ENCODE measurements around the gene LDB3. TPM values are rescaled to one million over a fixed set of nuclear protein-coding genes. Genes with fewer than 3 reads are reported as not detected.
A peak's percentile ranks its signal among the peaks of the same experiment; 100 is the strongest.

The LDB3 gene
- total RNA-seq, 2 experiments from 2014 or later = 0.05 to 0.08 TPM

DNA sequence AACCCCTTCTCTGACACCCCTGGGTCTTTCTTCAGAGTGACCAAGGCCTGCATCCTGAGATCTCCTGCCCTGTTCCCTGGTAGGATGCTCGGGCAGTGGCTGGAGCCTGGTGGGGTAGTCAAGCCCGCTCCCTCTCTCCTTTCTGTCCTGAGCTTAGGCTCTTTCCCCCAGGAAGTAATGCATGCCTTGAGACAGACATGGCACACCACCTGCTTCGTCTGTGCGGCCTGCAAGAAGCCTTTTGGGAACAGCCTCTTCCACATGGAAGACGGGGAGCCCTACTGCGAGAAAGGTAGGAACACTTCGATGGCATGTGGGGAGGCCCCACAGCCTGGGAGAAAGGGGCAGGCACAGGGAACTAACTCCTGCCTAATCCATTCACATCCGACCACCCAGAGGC is 50.2 kb downstream of the LDB3 start:
- CTCF ChIA-PET = no interaction called here

DNA sequence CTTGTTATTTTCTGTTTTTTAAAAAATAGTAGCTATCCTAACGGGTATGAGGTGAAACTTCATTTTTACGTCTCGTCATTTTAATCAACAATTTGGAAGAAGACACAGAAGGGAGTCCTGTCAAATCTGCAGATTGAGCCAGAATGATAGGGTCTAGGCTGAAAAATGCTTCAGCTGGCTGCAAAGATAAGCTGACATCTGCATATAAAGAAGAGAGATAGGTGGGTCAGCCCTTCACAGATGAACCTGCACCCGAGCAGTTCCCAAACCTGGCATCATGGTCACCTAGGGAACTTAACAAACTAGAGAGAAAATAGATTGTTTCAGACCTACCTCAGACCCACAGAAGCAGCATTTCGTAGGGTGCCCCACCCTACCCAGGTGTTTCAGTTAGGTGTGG is 52.9 kb downstream of the LDB3 start:
- no peak overlapping the region for H3K4me3 Mint-ChIP-seq
- no peak for ATAC-seq (ENCODE audit: poor library complexity)

More for the DNA sequence above, 50.2 kb downstream of the LDB3 start:
- DNase-seq (no peak), ATAC-seq (ENCODE audit: poor library complexity) (no peak)
- no peaks in the 10 kb centered on the region for H3K9me3 ChIP-seq (ENCODE audit: control insufficient read depth in 1 of 2, insufficient read depth in 1 of 2, low read length in 2 of 2)
- no peaks in the 10 kb centered on the region for H3K27me3 ChIP-seq (ENCODE audit: control insufficient read depth in 1 of 2, insufficient read depth in 2 of 2, low read length in 2 of 2)
- H3K27ac Mint-ChIP-seq = no peak overlapping the region
- H3K9me3 Mint-ChIP-seq = no peaks in the 10 kb centered on the region
- no peak overlapping the region for H3K4me3 ChIP-seq (ENCODE audit: low read length)
- peaks cover 5% of the 10 kb centered on the region for H3K27me3 Mint-ChIP-seq
- no peaks in the 10 kb centered on the region for H3K36me3 Mint-ChIP-seq (ENCODE audit: low read depth)
- intact Hi-C loops (cut with DNase I, micrococcal nuclease) = no loop called here
- H3K4me1 ChIP-seq (ENCODE audit: insufficient read depth, low read length) = peaks cover 8% of the 10 kb centered on the region
- POLR2A ChIA-PET = no interaction called here
- TF ChIP-seq, protein P1, sequence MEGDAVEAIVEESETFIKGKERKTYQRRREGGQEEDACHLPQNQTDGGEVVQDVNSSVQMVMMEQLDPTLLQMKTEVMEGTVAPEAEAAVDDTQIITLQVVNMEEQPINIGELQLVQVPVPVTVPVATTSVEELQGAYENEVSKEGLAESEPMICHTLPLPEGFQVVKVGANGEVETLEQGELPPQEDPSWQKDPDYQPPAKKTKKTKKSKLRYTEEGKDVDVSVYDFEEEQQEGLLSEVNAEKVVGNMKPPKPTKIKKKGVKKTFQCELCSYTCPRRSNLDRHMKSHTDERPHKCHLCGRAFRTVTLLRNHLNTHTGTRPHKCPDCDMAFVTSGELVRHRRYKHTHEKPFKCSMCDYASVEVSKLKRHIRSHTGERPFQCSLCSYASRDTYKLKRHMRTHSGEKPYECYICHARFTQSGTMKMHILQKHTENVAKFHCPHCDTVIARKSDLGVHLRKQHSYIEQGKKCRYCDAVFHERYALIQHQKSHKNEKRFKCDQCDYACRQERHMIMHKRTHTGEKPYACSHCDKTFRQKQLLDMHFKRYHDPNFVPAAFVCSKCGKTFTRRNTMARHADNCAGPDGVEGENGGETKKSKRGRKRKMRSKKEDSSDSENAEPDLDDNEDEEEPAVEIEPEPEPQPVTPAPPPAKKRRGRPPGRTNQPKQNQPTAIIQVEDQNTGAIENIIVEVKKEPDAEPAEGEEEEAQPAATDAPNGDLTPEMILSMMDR (IDR thresholded peaks at IDR 0.05) = no peak
- no peaks in the 10 kb centered on the region for H3K36me3 ChIP-seq (ENCODE audit: insufficient read depth, low read length)
- H3K4me3 Mint-ChIP-seq = no peak overlapping the region
- peaks cover 10% of the 10 kb centered on the region for H3K4me1 Mint-ChIP-seq (ENCODE audit: low read depth)
- H3K27ac ChIP-seq (ENCODE audit: low read depth in 1 of 2, low read length in 2 of 2) = no peak overlapping the region

DNA sequence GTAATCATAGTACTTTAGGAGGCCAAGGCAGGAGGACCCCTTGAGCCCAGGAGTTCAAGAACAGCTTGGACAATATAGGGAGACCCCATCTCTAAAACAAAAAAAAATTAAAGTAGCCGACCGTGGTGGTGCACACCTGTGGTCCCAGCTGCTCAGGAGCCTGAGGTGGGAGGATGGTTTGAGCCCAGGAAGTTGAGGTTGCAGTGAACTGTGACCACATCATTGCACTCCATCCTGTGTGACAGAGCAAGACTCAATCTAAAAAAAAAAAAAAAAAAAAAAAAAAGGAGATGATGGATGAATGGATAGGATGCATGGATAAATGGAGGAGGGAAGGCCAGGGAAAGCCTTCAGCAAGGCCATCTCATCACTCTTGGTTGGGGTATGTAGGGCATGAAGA is 54.7 kb downstream of the LDB3 start:
- H3K4me1 Mint-ChIP-seq (ENCODE audit: low read depth) = peaks cover 5% of the 10 kb centered on the region
- no peak overlapping the region for H3K4me3 Mint-ChIP-seq
- H3K4me3 ChIP-seq (ENCODE audit: low read length) = no peak overlapping the region
- H3K27me3 ChIP-seq (ENCODE audit: control insufficient read depth in 1 of 2, insufficient read depth in 2 of 2, low read length in 2 of 2) = no peaks in the 10 kb centered on the region
- peaks cover 5% of the 10 kb centered on the region for H3K27me3 Mint-ChIP-seq
- no peaks in the 10 kb centered on the region for H3K36me3 Mint-ChIP-seq (ENCODE audit: low read depth)
- no peaks in the 10 kb centered on the region for H3K9me3 Mint-ChIP-seq
- H3K9me3 ChIP-seq (ENCODE audit: control insufficient read depth in 1 of 2, insufficient read depth in 1 of 2, low read length in 2 of 2) = no peaks in the 10 kb centered on the region
- H3K4me1 ChIP-seq (ENCODE audit: insufficient read depth, low read length) = peaks cover 9% of the 10 kb centered on the region
- ChIA-PET POLR2A (interaction anchor here (0.5 kb wide), 1 partner anchor 22 kb away, joined by 3 read pairs; no protein-coding TSS in a partner anchor), CTCF (interaction anchor here (0.7 kb wide), 1 partner anchor 400 kb away, joined by 3 read pairs; no protein-coding TSS in a partner anchor)
- ATAC-seq (ENCODE audit: poor library complexity) (no peak), DNase-seq (peak in 1 of 14 experiments; percentile 35)
- no peak overlapping the region for H3K27ac Mint-ChIP-seq
- intact Hi-C loops (cut with DNase I, micrococcal nuclease) = no loop called here
- no peaks in the 10 kb centered on the region for H3K36me3 ChIP-seq (ENCODE audit: insufficient read depth, low read length)
- TF ChIP-seq, protein P1 (IDR thresholded peaks at IDR 0.05) = no peak
- H3K27ac ChIP-seq (ENCODE audit: low read depth in 1 of 2, low read length in 2 of 2) = no peak overlapping the region

More for the DNA sequence above, 52.9 kb downstream of the LDB3 start:
- Histone ChIP-seq H3K4me1 (ENCODE audit: insufficient read depth, low read length) (peaks cover 9% of the 10 kb centered on the region), H3K9me3 (ENCODE audit: control insufficient read depth in 1 of 2, insufficient read depth in 1 of 2, low read length in 2 of 2) (no peaks in the 10 kb centered on the region), H3K27ac (ENCODE audit: low read depth in 1 of 2, low read length in 2 of 2) (no peak overlapping the region), H3K36me3 (ENCODE audit: insufficient read depth, low read length) (no peaks in the 10 kb centered on the region), H3K4me3 (ENCODE audit: low read length) (no peak overlapping the region), H3K27me3 (ENCODE audit: control insufficient read depth in 1 of 2, insufficient read depth in 2 of 2, low read length in 2 of 2) (no peaks in the 10 kb centered on the region)
- H3K4me1 Mint-ChIP-seq (ENCODE audit: low read depth) = peaks cover 5% of the 10 kb centered on the region
- DNase-seq = no peak
- H3K36me3 Mint-ChIP-seq (ENCODE audit: low read depth) = no peaks in the 10 kb centered on the region
- POLR2A ChIA-PET = no interaction called here
- intact Hi-C loops (cut with DNase I, micrococcal nuclease) = no loop called here
- CTCF ChIA-PET = no interaction called here
- H3K9me3 Mint-ChIP-seq = no peaks in the 10 kb centered on the region
- TF ChIP-seq, protein P1 (IDR thresholded peaks at IDR 0.05) = no peak
- H3K27ac Mint-ChIP-seq = no peak overlapping the region
- H3K27me3 Mint-ChIP-seq = peaks cover 5% of the 10 kb centered on the region

Data from CD4-positive, alpha-beta T cell (primary cell).